CD4-positive, alpha-beta T cell (primary cell): Measurements from ENCODE around the gene YKT6. TPM values are rescaled to one million over a fixed set of nuclear protein-coding genes. Genes with fewer than 3 reads are reported as not detected.

Source experiments
- ATAC-seq: fragments of 200-7000 bp; cut with Tn5 transposase; one replicate; pipeline ENCODE4 v1.10.0; 2022; ENCODE audit warnings: mild to moderate bottlenecking; ENCODE audit not compliant: poor library complexity
- CTCF ChIA-PET: fragments of 350-600 bp; sonication (Branson Sonifier 250); formaldehyde crosslinking; loops from one replicate; lab custom pipeline; 2021; ENCODE audit warnings: antibody characterized with exemption, inconsistent platforms; lab: Charles Lee
- POLR2A ChIA-PET: fragments of 350-600 bp; sonication (Branson Sonifier 250); formaldehyde crosslinking; loops from one replicate; lab custom pipeline; 2021; ENCODE audit warnings: antibody characterized with exemption, inconsistent platforms; lab: Charles Lee
- DNase-seq, 14 experiments: peaks; one replicate each; pipeline ENCODE4 v3.0.0-alpha.2; 2013 to 2020; ENCODE audit warnings: mixed read lengths in 2 of 14
- H3K27ac ChIP-seq, 2 donors: one replicate each; pipeline versions ENCODE4 v1.5.1 to v1.7.0; 2013; ENCODE audit warnings: low read length in 2 of 2, low read depth in 1 of 2, mild to moderate bottlenecking in 1 of 2
- H3K27me3 ChIP-seq, 2 experiments: 1 replicate in 1 of 2; 2 replicates in 1 of 2; pipeline versions ENCODE4 v1.6.1 to v1.7.0; 2013; ENCODE audit warnings: low read length in 2 of 2, control low read depth in 1 of 2, mild to moderate bottlenecking in 1 of 2, moderate library complexity in 1 of 2; ENCODE audit not compliant: insufficient read depth in 2 of 2, control insufficient read depth in 1 of 2
- H3K36me3 ChIP-seq: one replicate; pipeline ENCODE4 v1.6.1; 2013; ENCODE audit warnings: low read length, control low read depth; ENCODE audit not compliant: insufficient read depth
- H3K4me1 ChIP-seq: one replicate; pipeline ENCODE4 v1.6.1; 2013; ENCODE audit warnings: low read length, control low read depth; ENCODE audit not compliant: insufficient read depth
- H3K4me3 ChIP-seq: one replicate; pipeline ENCODE4 v1.5.1; 2013; ENCODE audit warnings: mild to moderate bottlenecking, low read length, moderate library complexity
- H3K9me3 ChIP-seq, 2 experiments: 1 replicate in 1 of 2; 2 replicates in 1 of 2; pipeline versions ENCODE4 v1.6.1 to v1.7.0; 2013; ENCODE audit warnings: low read length in 2 of 2, mild to moderate bottlenecking in 2 of 2, control low read depth in 1 of 2, moderate library complexity in 1 of 2; ENCODE audit not compliant: control insufficient read depth in 1 of 2, insufficient read depth in 1 of 2
- H3K27ac Mint-ChIP-seq: one replicate; pipeline ENCODE4 v1.8.0; 2020; ENCODE audit warnings: mixed read lengths
- H3K27me3 Mint-ChIP-seq: one replicate; pipeline ENCODE4 v1.8.0; 2021; ENCODE audit warnings: mixed read lengths
- H3K36me3 Mint-ChIP-seq: one replicate; pipeline ENCODE4 v1.8.0; 2021; ENCODE audit warnings: low read depth, mixed read lengths
- H3K4me1 Mint-ChIP-seq: one replicate; pipeline ENCODE4 v1.8.0; 2021; ENCODE audit warnings: low read depth, mixed read lengths
- H3K4me3 Mint-ChIP-seq: one replicate; pipeline ENCODE4 v1.8.0; 2020; ENCODE audit warnings: mild to moderate bottlenecking, mixed read lengths
- H3K9me3 Mint-ChIP-seq: one replicate; pipeline ENCODE4 v1.8.0; 2020; ENCODE audit warnings: mixed read lengths
- intact Hi-C, 2 experiments: fragments of 100-400 bp; cut with DNase I in 1 of 2; cut with micrococcal nuclease in 1 of 2; formaldehyde crosslinking; loops; one replicate each; pipeline versions ENCODE4 v1.15.1 to v1.9.0; 2023 to 2025; cut with DNase I, micrococcal nuclease
- total RNA-seq, 174 experiments: library from RNA in 2 of 174; stranded (reverse) in 2 of 174; gene quantifications; one replicate each; pipeline ENCODE4 v1.2.3 and lab custom pipeline; 2021 to 2026
- TF ChIP-seq, protein P1 (sequence below): fragments of 200-600 bp; IDR thresholded peaks from one replicate; pipeline ENCODE4 v1.8.0; 2022; ENCODE audit warnings: antibody characterized with exemption, mild to moderate bottlenecking

The YKT6 gene
- total RNA-seq, 2 experiments from 2014 or later = 85.0 to 86.4 TPM

DNA sequence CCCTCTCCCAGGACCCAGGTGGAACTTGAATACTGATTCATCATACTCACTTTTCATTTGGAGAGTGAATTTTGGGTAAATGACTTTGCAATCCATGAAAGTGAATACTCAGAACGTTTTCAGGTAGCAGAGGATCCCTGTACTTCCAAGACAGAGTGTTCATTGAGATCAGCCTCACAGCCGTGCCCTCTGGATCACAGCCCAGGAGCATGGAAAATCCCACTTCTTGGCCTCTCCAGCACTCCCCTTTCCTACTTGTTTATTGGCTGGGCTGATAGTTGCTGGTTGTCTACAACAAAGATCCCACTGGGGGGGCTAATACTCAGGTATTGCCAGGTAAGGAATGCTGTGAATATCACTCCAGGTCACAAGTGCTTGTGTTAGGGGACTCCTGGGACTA is 17.4 kb upstream of the YKT6 start:
- H3K4me3 ChIP-seq = no peak overlapping the region
- TF ChIP-seq, protein P1, sequence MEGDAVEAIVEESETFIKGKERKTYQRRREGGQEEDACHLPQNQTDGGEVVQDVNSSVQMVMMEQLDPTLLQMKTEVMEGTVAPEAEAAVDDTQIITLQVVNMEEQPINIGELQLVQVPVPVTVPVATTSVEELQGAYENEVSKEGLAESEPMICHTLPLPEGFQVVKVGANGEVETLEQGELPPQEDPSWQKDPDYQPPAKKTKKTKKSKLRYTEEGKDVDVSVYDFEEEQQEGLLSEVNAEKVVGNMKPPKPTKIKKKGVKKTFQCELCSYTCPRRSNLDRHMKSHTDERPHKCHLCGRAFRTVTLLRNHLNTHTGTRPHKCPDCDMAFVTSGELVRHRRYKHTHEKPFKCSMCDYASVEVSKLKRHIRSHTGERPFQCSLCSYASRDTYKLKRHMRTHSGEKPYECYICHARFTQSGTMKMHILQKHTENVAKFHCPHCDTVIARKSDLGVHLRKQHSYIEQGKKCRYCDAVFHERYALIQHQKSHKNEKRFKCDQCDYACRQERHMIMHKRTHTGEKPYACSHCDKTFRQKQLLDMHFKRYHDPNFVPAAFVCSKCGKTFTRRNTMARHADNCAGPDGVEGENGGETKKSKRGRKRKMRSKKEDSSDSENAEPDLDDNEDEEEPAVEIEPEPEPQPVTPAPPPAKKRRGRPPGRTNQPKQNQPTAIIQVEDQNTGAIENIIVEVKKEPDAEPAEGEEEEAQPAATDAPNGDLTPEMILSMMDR = no peak
- Mint-ChIP-seq H3K9me3 (peaks cover 2% of the 10 kb centered on the region), H3K27ac (no peak overlapping the region), H3K4me3 (no peak overlapping the region), H3K4me1 (no peaks in the 10 kb centered on the region), H3K27me3 (no peaks in the 10 kb centered on the region), H3K36me3 (no peaks in the 10 kb centered on the region)
- peaks cover 0 to 4% of the 10 kb centered on the region in 2 experiments for H3K9me3 ChIP-seq
- H3K4me1 ChIP-seq = no peaks in the 10 kb centered on the region
- CTCF ChIA-PET = no interaction called here
- DNase-seq (no peak), ATAC-seq (no peak)
- intact Hi-C loops = no loop called here
- H3K27me3 ChIP-seq = no peaks in the 10 kb centered on the region
- no peaks in the 10 kb centered on the region for H3K36me3 ChIP-seq
- POLR2A ChIA-PET = no interaction called here
- no peak overlapping the region for H3K27ac ChIP-seq

DNA sequence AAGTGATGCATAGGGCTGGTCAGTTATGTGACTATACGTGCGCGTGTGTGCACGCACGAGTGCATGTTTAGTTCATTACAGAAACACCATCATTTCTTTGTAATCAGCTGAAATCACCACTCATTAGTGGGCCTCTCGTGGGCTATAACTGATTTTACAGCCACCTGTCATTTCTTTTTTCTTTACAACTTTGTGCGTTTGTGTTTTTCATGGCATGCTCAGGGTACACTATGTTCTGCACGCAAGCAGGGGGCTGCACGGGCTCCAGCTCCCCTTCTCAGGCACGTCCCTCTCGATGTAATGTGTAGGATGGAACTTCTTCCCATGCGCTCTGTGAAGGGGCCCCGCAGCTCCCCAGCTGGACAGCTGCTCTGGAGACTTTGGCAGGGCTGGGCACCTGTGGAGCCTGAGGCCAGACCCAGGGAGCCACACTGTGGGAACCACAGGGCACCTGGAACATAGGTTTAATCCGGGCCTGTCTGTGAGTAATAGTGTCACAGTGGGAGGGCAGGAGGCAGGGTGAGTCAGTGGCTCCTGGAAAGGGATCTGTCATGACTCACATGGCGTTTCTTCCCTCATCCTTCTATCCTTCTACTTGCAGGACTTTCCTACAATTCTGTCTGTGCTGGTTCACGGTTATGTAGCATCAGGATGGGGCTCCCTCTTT is 16.4 kb upstream of the YKT6 start:
- Mint-ChIP-seq H3K9me3 (peaks cover 2% of the 10 kb centered on the region), H3K27me3 (no peaks in the 10 kb centered on the region)
- DNase-seq = peak in 1 of 14 experiments; percentile 5

DNA sequence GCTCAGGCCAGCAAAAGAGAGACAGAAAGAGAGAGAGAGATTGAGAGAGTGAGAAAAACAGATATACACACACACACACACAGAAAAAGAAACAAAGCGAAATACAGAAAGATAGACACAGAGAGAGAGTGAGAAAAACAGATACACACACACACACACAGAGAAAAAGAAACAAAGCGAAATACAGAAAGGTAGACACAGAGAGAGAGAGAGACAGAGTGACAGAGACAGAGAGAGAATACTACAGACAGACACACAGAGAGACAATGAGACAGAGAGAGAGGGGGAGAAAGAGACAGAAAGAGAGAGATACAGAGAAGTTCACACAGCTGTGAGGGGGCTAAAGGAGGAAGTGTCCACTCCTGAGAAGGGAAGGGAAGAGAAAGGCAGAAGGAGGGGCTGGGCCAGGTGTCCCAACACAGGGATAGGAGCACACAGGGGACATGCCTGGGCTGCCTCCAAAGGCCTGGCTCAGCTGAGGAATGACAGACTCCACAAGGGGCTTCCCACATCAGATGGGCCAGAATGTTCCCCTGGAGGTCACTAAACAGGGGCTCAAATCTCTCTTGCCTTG is 15.8 kb upstream of the YKT6 start:
- H3K9me3 Mint-ChIP-seq = peaks cover 2% of the 10 kb centered on the region
- H3K27me3 ChIP-seq = no peaks in the 10 kb centered on the region
- H3K4me3 ChIP-seq = no peak overlapping the region
- H3K27ac Mint-ChIP-seq = no peak overlapping the region
- H3K4me3 Mint-ChIP-seq = no peak overlapping the region
- TF ChIP-seq, protein P1 = no peak
- ChIA-PET CTCF (no interaction called here), POLR2A (no interaction called here)
- peaks cover 0 to 4% of the 10 kb centered on the region in 2 experiments for H3K9me3 ChIP-seq
- no peaks in the 10 kb centered on the region for H3K36me3 Mint-ChIP-seq
- H3K4me1 Mint-ChIP-seq = no peaks in the 10 kb centered on the region
- intact Hi-C loops = no loop called here
- DNase-seq = no peak
- H3K27ac ChIP-seq = no peak overlapping the region
- H3K4me1 ChIP-seq = no peaks in the 10 kb centered on the region
- no peak for ATAC-seq
- H3K27me3 Mint-ChIP-seq = no peaks in the 10 kb centered on the region
- no peaks in the 10 kb centered on the region for H3K36me3 ChIP-seq

More for the DNA sequence above, 16.4 kb upstream of the YKT6 start:
- ATAC-seq = no peak
- Mint-ChIP-seq H3K4me3 (no peak overlapping the region), H3K27ac (no peak overlapping the region), H3K4me1 (no peaks in the 10 kb centered on the region), H3K36me3 (no peaks in the 10 kb centered on the region)
- no peaks in the 10 kb centered on the region for H3K4me1 ChIP-seq
- no peak overlapping the region for H3K4me3 ChIP-seq
- ChIA-PET POLR2A (no interaction called here), CTCF (no interaction called here)
- TF ChIP-seq, protein P1 = no peak
- peaks cover 0 to 4% of the 10 kb centered on the region in 2 experiments for H3K9me3 ChIP-seq
- H3K27me3 ChIP-seq = no peaks in the 10 kb centered on the region
- H3K27ac ChIP-seq = no peak overlapping the region
- intact Hi-C loops = no loop called here
- H3K36me3 ChIP-seq = no peaks in the 10 kb centered on the region
